Mammary epithelial cell (primary cell): Measurements from ENCODE around the gene LIPN.

Experiments used
- CTCF ChIP-seq, 2 donors: IDR thresholded peaks in 1 of 2; conservative IDR thresholded peaks in 1 of 2; 2 replicates each; pipeline ENCODE4 v1.5.1; 2011 to 2012; ENCODE audit warnings: inconsistent platforms in 2 of 2, low read length in 2 of 2, mild to moderate bottlenecking in 2 of 2, control low read depth in 1 of 2, low read depth in 1 of 2; ENCODE audit not compliant: insufficient read depth in 1 of 2; ENCODE audit errors: extremely low read depth in 1 of 2
- EZH2 ChIP-seq: IDR thresholded peaks from 2 replicates; pipeline ENCODE4 v1.6.1; 2012; ENCODE audit warnings: low read length, inconsistent platforms, borderline replicate concordance

DNA sequence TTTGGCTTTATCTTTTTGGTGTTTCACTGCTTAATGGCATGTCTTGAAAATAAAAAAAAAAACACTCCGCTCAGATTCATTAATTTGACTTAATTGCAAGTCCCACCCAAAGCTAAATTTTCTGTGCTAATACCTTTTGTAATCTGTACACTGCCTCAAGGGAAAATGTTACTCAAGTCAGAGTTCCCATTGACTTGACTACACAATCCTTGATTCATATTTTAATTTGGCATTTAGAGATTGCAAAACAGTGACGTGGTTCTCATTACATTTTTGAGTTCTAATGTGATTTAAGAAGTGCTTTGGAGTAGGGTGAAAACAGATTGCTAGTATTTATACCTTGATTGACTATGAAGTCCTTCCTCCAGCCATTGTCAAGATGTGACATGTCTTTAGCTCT is 21.4 kb downstream of the LIPN start:
- TF ChIP-seq EZH2 (no peak), CTCF (conservative IDR thresholded peaks at IDR 0.05 in 1 of 2, IDR thresholded peaks at IDR 0.05 in 1 of 2; ENCODE audit: extremely low read depth in 1 of 2, insufficient read depth in 1 of 2, low read depth in 1 of 2, low read length in 2 of 2) (no peak)
